GM19467 (cell line): ENCODE measurements around the gene TARS1.
A peak's percentile ranks its signal among the peaks of the same experiment; 100 is the strongest.

ENCODE experiments used
- ATAC-seq: cut with Tn5 transposase; IDR thresholded peaks from one replicate; pipeline ENCODE4 v1.9.1; 2021; ENCODE audit warnings: mild to moderate bottlenecking, moderate library complexity; ENCODE audit not compliant: unreplicated experiment

The TARS1 gene

GRCh38 chr5:33440482-33441240, at the start of gene TARS1:
TARS1 (plus strand) TSS chr5:33440965; CDS start chr5:33441087, 122 bp downstream.
- peak; percentile 95 for ATAC-seq

DNA sequence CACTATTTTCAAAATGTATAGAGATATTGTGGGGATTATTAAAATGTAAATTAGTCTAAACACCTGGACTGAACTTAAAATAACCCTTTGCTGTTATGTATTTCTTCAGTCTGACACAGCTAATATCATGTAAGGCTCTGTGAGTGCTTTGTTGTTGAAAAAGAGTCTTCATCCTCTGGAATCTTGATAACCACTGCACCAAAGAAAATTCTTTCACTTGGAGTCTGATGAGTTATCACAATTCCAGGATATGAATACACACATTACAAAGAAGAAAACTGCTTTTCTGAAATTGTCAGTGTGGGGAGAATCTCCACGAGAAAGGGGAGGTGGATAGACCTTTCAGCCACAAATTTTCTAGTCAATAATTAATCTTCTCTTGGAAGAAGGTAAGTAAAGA, 42.3 kb upstream of the TARS1 start:
- ATAC-seq, result no peak

- no peak for ATAC-seq
Measured at GRCh38 chr5:33400675-33401074, 40.1 kb upstream of the TARS1 start.

GRCh38 chr5:33401482-33402390, 39.0 kb upstream of the TARS1 start:
- no peak for ATAC-seq

DNA sequence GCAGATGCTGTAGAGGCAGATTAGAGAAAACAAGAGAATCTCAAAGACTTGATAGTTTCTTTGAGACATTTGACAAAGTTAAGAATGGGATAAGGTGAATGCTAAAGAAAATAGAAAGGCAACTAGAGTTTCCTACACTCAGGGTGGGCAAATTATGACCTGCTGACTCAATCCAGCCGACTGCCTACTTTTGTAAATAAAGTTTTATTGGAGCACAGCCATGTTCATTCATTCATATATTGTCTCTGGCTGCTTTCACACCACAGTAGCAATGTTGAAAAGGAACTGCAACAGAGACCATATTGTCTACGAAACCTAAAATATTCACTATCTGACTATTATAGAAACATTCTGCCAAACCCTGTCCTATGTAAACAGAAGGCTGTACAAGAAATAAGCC, 37.6 kb upstream of the TARS1 start:
- no peak for ATAC-seq

GRCh38 chr5:33408816-33409215, 31.9 kb upstream of the TARS1 start:
- no peak for ATAC-seq

- ATAC-seq, result no peak
Measured at GRCh38 chr5:33409435-33410170, 31.2 kb upstream of the TARS1 start.

DNA sequence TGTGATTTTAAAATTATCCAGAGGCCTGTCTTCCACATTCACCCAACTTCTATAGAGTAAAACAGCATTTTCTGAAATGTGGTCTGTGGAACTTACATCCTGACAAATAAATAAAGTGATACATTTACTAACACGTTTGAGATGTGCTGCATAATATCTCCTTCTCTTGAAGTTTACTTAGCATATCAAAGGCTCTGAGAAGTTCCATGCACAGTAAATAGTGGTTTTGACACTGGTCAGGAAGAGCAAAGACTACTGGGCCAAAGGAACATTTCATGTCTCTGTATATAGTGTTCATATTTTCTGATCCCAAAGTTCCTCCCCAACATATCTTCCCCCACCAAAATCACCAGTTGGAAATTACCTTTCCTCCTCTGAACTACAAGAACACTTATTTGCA, 30.5 kb upstream of the TARS1 start:
- no peak for ATAC-seq

DNA sequence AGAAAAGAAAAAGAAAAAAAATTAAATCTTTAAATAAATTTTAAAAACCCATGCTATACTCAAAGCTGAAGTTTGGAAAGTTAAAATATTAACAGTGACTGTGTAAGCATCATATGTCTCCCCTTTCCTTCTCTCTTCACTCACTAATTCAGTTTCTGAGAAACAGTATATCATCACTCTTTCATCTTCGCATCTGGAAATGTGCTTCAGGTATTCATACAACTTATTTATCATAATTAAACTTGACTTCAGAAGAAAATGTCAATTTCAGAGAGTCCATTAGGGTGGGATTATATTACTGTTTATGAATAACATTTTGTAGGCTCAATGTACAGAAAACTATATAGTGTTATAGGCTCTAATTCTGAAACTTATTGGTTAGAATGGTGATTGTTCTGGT, 29.3 kb upstream of the TARS1 start:
- ATAC-seq, result no peak

DNA sequence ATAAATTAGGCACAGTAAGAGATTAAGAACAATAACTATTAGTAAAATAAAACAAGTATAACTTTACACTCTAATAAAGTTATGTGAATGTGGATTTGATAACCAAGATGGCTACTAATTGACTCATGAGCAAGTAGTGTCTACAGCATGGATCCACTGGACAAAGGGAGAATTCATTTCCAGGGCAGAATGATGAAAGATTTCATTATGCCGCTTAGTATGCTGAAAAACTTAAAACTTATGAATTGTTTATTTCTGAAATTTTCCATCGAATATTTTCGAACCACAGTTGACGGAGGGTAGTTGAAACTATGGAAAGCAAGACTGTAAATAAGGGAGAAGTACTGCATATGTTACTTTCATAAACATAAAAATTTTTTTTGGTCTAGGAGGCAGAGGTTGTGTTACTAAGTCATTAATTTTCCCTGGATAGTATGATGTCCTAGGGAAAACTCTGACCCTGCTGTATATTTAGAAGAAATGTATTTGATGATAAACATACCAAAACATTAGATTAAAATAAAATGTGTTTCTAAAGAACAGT, 24.9 kb upstream of the TARS1 start:
- ATAC-seq, result no peak

DNA sequence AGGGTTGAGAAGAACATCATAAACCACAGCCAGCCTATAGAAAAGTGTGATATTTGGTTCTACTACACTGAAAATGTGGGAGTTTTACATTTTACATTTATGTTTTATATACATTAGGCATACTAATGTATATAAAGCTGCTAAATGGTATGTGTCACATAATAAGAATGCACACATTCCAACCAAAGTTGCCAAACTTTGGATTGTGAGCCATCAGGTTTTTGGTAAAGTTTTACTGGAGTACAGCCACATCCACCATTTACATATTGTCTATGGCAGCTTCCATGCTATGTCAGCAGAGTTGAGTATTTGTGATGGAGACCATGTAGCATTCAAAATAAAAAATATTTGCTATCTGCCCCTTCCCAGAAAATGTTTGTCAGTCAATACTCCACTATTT, 23.1 kb upstream of the TARS1 start:
- no peak for ATAC-seq

DNA sequence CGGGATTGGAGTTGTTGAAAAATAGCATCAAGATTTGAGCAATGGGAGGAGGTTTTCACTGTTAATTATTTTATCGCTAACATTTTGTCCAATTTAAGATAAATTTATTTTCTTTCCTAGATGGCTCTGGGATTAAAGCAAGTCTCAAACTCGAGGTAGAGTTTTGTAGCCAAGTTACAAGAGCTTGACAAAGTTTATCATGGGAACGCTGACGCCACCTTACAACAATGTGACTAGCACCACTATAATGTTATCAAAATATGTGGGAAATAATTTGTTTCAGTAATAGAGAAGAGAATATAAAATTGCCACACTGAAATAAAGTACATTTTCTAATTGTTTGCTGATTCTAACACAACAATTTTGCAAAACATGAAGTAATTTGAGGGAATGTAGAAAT, 19.8 kb upstream of the TARS1 start:
- no peak for ATAC-seq

DNA sequence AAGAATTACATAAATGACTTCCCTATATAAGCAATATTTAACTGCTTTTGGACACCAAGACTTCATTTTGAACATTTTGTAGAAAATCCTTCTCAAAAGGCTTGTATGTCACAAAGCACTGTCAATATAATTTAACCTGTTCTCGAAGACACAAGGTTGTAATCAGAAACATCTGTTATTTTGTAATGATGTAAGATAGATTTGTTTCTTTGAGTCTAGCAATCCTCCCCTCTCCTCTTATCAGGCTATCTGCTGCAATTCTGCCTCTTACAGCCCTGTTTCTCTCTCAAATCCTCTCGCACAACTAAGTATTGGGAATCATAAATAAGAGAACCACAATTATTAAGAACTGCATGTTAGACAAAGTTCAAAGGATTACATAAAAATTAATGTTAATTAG, 18.6 kb upstream of the TARS1 start:
- no peak for ATAC-seq

GRCh38 chr5:33423018-33423630, 17.6 kb upstream of the TARS1 start:
- no peak for ATAC-seq

GRCh38 chr5:33425314-33425713, 15.5 kb upstream of the TARS1 start:
- ATAC-seq, result no peak

- ATAC-seq, result no peak
Measured at GRCh38 chr5:33430983-33431382, 9.8 kb upstream of the TARS1 start.

- no peak for ATAC-seq
Measured at GRCh38 chr5:33432656-33433055, 8.1 kb upstream of the TARS1 start.

DNA sequence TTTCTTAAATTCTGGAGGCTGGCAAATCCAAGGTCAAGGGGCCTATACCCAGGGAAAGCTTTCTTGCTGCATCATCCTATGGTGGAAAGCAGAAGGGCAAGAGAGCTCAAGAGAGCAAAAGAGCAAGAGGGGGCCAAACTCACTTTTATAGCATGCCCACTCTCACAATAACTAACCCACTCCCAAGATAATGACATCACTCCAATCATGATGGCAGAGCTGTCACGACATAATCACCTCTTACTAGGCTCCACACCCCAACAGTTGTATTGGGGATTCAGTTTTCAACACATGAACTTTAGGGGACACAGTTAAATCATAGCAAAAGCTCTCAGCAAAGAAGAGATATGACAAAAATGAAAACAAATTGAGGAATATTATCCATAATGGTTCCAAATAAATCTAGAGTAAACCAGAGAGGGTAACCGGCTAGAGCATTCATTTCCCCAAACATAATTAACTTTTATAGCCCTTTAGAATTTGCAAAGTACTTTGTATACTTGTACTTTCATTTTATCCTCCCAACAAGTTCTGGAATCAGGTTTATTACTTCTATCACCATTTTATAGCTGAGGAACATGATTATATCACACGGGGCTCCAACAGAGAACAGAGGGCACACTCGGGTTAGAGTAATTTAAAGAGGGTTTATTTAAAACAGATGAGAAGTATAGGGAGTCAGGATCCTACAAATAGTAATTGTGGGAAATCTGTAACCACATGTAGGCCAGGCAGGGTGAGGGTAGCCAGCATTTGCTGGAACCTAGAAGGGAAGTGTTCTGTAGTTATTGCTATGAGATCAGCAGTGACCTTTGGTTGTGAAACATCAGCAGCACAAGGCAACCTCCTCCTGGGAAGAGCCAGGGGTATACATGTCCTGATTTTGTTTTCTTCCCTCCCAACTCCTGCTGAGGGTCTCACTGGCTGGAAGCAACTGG, 7.2 kb upstream of the TARS1 start:
- no peak for ATAC-seq

DNA sequence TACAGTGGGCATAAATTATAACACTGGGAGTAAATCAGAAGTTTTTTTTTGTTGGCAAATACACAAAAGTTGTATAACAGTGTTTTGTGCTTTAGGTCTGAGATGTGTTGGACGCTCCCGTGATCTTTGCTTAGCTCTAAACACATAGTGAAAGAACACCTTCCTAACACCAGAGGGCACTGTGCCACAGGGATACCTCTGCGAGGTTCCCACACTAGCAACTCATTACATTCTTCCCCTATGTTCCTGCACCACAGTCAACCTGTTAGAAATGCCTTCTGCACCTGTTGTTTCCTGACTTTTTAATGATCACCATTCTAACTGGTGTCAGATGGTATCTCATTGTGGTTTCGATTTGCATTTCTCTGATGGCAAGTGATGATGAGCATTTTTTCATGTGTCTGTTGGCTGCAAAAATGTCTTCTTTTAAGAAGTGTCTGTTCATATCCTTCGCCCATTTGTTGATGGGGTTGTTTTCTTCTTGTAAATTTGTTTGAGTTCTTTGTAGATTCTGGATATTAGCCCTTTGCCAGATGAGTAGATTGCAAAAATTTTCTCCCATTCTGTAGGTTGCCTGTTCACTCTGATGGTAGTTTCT, 4.8 kb upstream of the TARS1 start:
- peak; percentile 50 for ATAC-seq
